SK-N-SH treated with all-trans-retinoic acid at 6 μM for 48 hours (cell line): ENCODE measurements around the gene TNFSF13.

ENCODE experiments used
- CSDC2 ChIP-seq: fragments of 250-450 bp; sonication (Bioruptor Pico); IDR thresholded peaks from 2 replicates; pipeline ENCODE4 v1.5.0; 2020; ENCODE audit warnings: mild to moderate bottlenecking, moderate library complexity
- GLIS3 ChIP-seq: fragments of 250-450 bp; sonication (Bioruptor Pico); IDR thresholded peaks from 2 replicates; pipeline ENCODE4 v1.5.0; 2020; ENCODE audit warnings: mild to moderate bottlenecking, moderate library complexity
- RARB ChIP-seq: fragments of 250-450 bp; sonication (Bioruptor Pico); IDR thresholded peaks from 2 replicates; pipeline ENCODE4 v1.8.0; 2021; ENCODE audit warnings: mild to moderate bottlenecking, moderate library complexity
- ZFP3 ChIP-seq: fragments of 250-450 bp; sonication (Bioruptor Pico); IDR thresholded peaks from 2 replicates; pipeline ENCODE4 v1.5.0; 2020; ENCODE audit warnings: mild to moderate bottlenecking, moderate library complexity
- TF ChIP-seq, protein P1 (sequence below): fragments of 250-450 bp; sonication (Bioruptor Pico); IDR thresholded peaks from 2 replicates; pipeline ENCODE4 v1.8.0; 2020; ENCODE audit warnings: mild to moderate bottlenecking, moderate library complexity, borderline replicate concordance
- TF ChIP-seq, protein P2 (sequence below): fragments of 250-450 bp; sonication (Bioruptor Pico); IDR thresholded peaks from 2 replicates; pipeline ENCODE4 v1.5.1; 2020; ENCODE audit warnings: low read depth, mild to moderate bottlenecking, moderate library complexity
- TF ChIP-seq, protein P3 (sequence below): fragments of 250-450 bp; sonication (Bioruptor Pico); IDR thresholded peaks from 2 replicates; pipeline ENCODE4 v1.8.0; 2021; ENCODE audit warnings: low read depth, mild to moderate bottlenecking, moderate library complexity, borderline replicate concordance

DNA sequence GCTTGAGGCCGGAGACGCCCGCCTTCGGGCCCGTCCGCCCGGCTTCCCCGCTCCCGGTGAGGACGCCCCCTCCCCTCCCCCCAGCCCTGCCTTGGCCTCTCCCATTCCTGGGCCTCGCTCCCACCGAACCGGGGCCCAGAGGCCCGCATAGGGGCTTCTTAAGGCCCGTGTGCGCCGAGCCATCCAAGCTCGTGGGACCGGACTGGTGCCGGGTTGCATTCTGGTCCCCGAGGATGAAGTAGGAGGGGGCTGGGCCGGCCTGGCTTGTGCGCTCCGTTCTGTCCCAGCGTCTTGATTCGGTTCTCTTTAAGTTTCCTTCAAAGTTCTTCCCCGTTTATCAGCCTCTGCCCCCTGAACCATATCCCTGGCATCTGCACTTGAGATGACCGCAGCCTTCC lies 3.7 kb downstream of the TNFSF13 start:
- TF ChIP-seq, protein P1, sequence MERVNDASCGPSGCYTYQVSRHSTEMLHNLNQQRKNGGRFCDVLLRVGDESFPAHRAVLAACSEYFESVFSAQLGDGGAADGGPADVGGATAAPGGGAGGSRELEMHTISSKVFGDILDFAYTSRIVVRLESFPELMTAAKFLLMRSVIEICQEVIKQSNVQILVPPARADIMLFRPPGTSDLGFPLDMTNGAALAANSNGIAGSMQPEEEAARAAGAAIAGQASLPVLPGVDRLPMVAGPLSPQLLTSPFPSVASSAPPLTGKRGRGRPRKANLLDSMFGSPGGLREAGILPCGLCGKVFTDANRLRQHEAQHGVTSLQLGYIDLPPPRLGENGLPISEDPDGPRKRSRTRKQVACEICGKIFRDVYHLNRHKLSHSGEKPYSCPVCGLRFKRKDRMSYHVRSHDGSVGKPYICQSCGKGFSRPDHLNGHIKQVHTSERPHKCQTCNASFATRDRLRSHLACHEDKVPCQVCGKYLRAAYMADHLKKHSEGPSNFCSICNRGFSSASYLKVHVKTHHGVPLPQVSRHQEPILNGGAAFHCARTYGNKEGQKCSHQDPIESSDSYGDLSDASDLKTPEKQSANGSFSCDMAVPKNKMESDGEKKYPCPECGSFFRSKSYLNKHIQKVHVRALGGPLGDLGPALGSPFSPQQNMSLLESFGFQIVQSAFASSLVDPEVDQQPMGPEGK = no peak
- TF ChIP-seq GLIS3 (CRISPR knock-in tag) = no peak
- TF ChIP-seq, protein P2, sequence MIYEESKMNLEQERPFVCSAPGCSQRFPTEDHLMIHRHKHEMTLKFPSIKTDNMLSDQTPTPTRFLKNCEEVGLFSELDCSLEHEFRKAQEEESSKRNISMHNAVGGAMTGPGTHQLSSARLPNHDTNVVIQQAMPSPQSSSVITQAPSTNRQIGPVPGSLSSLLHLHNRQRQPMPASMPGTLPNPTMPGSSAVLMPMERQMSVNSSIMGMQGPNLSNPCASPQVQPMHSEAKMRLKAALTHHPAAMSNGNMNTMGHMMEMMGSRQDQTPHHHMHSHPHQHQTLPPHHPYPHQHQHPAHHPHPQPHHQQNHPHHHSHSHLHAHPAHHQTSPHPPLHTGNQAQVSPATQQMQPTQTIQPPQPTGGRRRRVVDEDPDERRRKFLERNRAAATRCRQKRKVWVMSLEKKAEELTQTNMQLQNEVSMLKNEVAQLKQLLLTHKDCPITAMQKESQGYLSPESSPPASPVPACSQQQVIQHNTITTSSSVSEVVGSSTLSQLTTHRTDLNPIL (CRISPR knock-in tag) = no peak
- no peak for TF ChIP-seq ZFP3 (CRISPR knock-in tag)
- no peak for TF ChIP-seq RARB (CRISPR knock-in tag)
- no peak for TF ChIP-seq CSDC2 (CRISPR knock-in tag)
- TF ChIP-seq, protein P3, sequence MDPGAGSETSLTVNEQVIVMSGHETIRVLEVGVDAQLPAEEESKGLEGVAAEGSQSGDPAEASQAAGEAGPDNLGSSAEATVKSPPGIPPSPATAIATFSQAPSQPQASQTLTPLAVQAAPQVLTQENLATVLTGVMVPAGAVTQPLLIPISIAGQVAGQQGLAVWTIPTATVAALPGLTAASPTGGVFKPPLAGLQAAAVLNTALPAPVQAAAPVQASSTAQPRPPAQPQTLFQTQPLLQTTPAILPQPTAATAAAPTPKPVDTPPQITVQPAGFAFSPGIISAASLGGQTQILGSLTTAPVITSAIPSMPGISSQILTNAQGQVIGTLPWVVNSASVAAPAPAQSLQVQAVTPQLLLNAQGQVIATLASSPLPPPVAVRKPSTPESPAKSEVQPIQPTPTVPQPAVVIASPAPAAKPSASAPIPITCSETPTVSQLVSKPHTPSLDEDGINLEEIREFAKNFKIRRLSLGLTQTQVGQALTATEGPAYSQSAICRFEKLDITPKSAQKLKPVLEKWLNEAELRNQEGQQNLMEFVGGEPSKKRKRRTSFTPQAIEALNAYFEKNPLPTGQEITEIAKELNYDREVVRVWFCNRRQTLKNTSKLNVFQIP = no peak
